ENCODE data around the gene STK16.

Gene STK16

DNA sequence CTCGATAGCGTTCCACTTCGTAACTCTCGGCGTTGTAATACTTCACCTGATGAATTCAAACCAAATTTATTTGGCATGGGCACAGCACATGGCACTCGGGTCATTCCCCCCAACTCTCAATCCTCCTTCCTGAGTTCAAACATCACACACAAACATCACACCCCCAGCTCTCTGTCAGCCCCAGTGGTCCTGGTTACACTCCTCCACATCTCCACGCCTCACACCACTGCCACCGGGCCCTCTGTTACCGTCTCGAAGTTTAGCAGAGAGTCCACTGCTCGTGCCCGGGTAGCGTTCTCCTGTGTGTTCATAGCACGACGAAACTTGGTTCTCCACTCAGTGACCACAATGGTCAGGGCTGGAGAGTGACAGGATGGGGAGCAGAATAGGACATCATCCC is 31.1 kb upstream of the STK16 start:
- DNase-seq, result no peak

DNA sequence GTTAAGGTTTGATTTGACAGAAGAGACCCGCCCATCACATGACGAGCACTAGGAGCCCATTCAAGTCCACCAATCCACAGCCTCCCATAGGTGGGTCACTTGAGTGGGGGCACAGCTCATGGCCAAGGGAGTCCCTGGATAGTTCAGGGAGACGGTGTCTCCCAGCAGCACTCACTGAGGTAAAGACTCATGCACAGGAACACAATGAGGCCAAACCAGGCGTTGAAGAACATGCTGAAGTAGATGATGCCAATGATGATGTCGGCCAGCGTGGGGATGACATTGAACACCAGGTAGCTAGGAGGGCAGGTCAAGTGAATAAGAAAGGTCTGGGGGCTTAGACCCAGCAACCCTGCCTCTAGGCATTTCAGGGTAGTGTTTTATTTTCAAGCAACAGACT is 30.5 kb upstream of the STK16 start:
- DNase-seq, result no peak

DNA sequence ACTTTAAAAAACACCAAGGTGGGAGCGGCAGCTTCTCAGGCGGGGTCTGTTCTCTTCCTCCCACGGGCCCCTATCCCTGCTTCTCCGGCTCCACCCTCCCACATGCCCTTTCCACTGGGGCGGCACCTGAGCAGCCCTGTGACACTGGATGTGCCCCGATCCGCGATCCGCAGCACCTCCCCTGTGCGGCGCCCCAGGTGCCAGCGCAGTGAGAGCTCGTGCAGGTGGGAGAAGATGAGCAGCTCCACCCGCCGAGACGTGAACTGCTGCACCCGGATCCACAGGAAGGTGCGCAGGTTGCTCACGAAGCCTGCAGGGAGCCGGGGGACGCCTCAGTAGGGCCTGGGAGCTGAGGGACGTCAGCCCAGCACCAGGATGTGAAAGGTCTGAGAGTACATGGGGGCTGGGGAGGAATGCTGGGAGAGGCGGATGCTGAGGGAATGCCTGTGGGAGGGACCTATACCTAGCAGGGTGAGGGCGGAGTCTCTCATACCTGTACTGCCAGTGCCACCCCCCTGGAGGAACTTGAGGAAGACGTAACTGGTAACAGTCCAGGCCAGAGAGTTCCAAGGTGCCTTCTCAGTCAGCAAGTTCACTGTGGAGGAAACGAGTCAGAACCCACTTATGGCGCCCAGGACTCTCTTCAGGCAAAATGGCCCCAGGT is 29.3 kb upstream of the STK16 start:
- no peak for DNase-seq

DNA sequence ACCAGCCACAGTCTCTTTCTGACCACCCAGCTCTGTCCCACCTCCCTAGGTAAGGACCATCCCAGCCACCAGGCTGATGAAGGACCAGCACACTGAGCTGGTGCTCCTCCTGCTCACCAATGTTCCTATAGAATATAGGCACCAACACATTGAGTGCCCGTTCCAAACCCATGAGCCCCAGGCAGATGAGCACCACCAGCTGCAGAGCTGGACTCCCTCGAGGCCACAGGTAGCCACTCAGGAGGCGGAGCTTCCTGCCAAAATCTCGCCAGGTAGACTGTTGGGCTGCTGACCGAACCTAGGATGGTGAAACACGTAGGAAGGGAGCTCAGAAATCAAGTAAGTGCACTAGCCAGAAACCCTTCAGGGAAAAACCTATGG is 28.8 kb upstream of the STK16 start:
- DNase-seq, result no peak

DNA sequence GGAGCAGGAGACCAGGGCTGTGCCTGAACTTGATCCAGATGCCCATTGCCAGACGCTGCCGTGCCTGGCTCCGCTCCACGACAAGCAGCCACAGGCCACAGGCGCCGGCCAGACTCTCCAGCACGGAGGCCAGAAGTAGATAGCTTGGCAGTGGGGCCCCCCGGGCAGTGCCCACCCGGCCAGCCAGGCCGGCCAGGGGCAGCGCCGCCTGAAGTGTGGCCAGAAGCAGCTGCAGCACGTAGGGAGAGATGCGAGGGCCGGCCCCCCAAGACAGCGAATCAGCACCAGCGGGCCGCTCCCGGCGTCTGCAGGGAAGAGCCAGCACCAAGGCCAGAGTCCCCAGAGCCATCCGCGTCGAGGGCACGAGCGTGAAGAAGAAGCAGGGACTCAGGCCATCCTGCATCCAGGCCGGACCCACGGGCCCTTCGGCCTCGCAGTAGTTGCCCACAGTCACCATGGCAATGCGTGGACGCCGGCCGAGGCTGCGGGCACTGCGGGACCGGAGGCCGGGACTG is 27.0 kb upstream of the STK16 start:
- peak; percentile 90 for DNase-seq

DNA sequence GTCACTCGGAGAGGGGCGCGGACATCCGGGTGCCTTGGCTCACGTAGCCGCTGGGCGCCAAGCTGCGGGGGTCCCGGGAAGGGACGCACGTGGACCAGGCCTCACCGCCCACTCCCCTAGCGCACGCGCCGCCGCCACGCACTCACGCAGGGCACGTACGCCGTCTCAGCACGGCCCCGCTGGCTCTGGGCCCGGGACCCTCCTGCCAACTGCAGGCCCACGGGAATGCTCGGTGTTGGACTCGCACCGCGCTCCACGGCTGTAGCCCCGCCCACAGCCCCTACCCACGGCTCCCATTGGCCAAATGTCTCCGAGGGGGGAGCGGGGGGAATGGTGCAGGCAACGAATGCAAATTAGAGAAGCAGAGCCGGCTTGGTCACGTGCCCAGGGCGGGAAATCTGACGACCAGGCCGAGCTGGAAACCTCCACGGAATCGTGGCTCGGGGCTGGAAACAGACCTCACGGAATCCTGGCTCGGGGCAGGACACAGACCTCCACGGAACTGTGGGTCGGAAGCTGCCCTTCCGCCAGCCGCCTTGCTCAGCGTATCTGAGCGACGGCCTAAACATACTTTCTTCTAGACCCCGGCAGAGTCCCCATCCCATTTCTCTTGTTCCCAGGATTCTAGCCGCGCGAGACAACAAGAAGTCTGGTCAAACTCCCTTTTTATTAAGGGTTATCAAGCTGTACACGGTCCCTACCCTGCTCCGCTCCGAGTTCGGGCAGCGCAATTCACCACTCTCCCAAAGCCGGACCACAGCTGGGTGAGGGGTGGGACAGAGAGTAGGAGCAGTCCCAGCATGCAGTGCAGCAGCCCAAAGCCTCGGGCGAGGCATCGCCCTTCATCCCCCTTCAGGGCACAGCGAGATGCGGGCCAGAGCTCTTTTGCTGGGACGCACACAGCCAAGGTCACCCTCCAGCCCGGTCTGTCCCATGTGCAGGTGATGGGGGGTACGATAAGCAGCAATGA is 26.3 kb upstream of the STK16 start, which contains the start of gene ABCB6:
Gene ABCB6 (minus strand): TSS at position 227 of the 970 bp plus-strand sequence. CDS start 285 bp downstream, outside the sequence.
- peak; percentile 99 for DNase-seq

DNA sequence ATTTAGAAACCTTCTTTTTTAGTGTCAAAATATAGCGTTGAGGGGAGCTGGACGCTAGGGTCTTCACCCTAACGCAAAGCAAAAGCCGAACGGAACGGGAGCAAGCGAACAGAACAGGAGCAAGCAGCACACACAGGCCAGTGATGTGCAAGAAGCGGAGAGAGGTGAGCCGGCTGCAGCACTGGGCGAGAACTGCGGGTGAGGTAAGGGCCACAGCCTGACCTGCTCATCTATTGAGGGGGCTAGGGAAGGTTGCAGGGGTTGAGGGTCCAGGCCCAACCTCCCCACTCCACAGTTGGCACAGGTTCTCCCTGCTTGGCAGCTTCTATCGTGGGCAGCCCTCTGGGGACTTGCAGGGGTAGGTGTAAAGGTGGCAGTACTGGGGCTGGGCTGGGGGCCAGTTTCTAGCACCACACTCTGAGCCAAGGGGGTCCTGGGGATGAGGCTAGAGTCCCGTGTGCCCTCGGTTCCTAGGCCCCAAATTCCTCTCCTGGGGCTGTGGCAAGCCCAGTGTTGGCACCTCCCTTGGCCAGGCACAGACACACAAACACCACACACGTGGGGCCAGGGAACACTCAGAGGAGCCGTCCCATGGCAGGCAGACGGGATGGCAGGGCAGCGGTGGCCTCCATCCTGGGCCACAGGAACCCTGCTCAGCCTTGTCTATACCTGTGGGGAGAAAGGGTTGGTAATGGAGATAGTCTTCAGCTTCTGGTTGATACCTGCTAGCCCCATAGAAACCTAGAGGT is 25.3 kb upstream of the STK16 start:
- no peak for DNase-seq

DNA sequence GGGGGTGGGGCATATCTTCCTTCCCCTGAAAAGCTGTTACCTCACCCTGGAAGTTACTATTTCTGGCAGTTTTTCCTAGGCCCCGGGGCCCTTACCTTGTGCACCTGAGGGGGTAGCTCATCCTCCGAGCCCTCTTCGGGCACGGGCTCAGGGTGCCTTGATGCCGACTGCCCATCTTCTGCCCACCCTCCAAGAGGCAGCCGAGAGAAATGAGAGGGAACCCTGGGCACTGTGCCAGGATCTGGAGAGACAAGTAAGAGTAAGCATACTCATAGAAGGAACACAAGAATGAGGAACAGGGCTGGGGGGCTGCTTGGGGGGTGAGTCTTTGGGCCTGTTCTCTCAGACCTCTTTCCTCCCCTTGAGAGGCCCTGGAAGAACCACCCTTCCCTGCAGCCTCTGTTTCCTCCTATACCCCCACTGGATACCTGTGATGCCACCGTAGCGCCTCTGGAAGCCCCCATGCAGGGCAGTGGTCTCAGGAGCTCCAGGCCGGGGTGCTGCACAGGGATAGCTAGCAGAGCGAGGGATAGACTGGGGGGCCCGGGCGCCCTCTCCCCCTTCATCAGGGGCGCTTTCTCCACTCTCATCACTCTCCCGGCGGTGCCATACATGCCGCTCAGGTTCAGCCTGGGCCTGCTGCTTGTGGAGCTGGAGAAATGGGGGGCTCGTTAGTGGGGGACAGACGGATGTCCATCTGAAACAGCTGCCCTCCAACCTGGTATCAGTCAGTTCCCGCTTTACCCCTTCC is 24.5 kb upstream of the STK16 start:
- DNase-seq, result no peak

DNA sequence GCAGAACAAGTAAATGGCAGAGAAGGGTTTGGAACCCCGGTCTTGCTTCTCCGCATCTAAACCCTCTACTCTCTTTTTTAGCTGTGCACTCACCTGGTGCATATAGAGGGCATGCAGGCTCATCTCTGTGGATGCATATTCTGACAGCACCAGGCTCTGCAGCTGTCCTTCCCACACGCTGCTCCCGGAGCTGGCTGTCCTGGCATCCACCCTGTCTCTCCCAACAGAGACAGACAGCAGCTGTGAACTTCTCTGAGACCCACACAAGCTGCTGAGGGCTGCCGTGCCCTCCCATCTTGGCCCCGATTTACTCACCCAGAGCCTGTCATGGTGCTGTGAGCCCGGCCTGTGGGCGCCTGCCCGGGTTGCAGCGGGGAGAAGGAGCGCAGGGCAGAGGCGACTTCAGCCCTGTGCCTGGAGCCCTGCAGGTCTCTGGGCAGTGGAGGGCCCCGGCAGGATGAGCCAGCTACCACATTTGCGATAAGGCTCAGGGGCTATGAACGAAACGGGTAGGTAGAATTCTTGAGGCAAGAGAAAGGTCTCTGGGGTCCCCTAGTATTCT is 23.2 kb upstream of the STK16 start:
- no peak for DNase-seq

DNA sequence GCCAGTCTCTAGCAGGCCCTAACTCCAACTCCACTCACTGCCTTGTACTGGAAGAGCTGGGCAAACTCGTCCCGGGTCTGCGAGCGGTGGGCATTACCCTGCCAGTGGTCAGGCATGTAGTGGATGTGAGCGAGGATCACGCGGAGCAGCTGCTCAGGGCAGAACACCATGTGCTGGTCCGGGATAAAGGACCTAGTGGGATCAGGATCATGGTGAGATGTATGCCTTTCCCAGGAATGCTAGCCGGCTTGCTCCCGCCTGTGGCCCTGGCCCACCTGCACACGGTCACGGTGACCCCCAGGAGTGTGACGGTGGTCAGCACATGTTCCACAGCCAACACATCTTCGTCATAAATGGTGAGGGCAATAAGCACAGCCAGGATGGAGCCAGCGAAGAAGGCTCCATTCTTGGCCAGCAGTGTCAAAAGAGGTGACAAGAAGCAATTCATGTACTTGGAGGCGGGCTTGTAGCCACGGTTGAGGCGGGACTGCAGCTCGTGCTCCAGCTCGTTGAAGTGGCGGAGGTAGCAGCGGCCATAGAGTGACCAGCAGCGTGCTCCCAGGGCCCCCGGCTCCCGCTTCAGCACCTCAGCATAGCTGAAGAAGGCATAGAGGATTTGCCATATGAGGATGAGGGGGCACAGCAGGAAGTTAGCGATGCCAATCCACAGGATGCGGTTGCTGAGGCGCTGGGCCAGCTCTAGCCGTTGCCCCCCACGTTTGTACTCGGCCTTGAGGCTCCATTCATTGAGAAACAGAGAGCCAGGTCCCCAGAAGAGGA is 21.3 kb upstream of the STK16 start:
- no peak for DNase-seq

DNA sequence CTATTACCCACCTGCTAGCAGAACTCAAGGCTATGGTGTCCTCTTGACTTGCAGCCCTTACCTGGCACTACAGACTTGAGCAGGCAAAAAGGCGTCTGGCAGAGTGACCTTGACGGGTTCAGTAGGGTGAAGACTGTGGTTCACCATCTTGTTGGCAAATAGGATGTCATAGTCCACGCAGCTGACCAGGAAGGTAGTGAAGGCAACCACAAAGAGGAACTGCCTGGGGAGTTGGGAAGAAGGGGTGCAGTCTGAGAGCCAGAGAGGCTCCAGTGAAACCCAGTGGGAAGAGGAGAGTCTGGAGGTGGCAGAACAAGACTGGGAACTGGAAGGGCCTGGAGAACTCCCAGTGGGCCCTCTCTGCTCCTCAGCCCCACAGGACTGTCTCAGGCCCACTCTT is 19.9 kb upstream of the STK16 start:
- DNase-seq, result no peak

DNA sequence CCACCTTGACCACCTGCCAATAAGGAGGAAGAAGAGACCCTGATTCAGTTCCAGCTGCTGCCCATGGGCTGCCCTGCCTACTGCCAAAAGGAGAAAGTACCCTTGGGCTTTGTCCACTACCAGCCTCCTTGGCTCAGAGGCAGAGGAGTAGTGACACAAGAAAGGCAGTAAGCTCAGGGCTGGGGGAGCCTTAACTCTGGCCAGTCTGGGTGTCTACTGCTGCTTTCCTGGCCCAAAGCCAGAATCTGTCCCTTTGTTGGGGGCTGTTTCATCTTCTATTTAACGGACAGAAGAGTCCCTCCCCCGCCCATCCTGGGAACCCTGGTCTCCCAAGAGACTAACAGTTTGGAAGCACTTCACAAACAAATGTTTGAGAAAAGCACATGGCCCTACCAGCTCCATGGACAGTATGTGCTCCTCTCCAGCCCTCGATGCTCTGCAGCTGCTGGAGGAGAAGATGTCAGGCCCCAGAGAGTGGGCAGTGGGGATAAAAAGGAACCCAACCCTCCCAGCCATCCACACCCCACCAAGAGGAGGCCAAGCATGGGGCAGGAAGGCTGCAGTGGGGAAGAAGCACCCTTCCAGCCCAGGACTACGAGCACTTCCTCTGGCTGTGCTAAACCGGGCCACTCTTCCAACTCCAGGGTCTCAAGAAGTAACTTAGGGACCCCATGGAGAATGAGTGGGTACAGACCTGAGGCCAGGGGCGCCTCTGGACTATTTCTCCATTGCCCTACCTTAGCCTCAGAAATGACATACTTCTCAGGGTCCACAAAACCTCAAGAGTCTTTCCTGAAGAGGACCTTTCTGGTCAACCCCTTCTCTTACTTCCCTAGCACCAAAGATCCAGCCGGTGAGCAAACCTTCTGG is 17.0 kb upstream of the STK16 start:
- no peak for DNase-seq

DNA sequence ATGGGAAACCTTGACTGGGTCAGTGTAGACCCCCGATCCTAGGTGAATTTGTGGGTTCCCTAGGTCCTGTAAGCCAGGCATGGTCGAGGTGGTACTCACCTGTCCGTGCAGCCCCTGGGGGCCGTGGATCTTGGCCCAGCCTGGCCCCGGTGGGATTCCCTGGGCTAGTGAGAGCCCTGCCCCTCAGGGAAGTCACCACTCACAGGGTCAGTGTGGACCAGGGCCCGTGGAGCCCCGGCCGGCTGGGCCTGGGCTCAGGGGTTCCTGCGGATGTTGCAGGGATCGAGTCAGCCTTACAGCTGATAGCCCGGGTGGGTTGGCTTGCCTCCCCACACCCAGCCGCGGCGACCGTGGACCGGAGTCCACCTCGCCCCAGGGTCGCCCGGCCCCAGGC is 16.4 kb upstream of the STK16 start:
- no peak for DNase-seq

DNA sequence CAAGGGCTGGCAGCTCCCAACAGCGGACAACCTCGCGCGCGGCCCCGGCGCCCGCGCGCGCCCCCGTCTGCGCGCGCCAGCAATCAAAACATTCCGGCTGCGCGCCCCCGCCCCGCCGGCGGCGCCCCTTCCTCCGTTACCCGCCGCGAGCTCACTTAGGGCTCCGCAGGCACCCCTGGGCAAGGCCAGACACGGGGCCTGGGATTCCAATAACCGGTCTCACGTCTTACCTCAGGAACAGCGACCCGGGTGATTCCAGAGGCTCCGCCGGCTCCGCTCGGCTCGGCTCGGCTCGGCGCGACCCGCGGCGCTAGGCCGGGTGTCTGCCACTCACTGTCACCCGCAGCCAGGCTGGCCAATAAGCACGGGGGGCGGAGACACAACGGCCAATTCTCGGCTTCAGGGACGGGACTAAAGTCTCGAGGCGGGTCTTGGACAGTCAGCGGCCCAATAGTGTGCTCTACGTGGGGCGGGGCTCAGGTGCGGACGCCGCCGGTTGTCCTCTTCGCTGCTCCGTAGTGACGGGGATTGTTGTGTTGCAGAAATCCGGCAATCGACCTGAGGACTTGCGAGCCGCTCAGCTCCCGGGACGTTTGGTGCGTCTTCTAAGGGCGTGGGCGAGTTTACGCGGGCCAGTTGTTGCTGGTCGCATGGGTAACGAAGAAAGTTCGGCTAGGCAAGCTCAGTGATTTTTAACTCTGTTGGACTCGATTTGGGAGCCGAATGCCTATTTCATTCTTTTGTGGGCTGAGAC is 15.8 kb upstream of the STK16 start, which contains the start of the genes ANKZF1 and ATG9A:
Gene ANKZF1 (plus strand): TSS at position 502 of the 754 bp plus-strand sequence. CDS start 452 bp downstream, outside the sequence.
Gene ATG9A (minus strand): TSS at position 332 of the 754 bp plus-strand sequence. CDS start 1,612 bp downstream, outside the sequence.
- peak; percentile 99 for DNase-seq

DNA sequence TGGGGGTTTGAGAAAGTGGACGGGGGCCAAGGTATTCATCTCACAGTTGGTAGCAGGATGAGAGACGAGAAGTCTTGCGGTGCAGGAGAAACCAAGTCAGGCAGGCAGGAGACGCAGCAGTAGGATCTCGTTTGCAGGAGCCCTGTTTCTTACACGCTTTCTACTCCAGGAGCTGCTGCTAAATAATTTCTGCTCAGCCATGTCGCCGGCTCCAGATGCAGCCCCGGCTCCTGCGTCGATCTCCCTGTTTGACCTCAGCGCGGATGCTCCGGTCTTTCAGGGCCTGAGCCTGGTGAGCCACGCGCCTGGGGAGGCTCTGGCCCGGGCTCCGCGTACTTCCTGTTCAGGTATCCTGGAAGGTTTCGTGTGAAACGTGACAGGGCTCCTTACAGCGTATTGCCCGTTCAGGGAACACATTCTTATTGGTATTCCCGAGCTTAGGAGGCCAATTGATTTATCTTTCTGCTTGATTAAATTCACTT is 15.2 kb upstream of the STK16 start:
- no peak for DNase-seq

DNA sequence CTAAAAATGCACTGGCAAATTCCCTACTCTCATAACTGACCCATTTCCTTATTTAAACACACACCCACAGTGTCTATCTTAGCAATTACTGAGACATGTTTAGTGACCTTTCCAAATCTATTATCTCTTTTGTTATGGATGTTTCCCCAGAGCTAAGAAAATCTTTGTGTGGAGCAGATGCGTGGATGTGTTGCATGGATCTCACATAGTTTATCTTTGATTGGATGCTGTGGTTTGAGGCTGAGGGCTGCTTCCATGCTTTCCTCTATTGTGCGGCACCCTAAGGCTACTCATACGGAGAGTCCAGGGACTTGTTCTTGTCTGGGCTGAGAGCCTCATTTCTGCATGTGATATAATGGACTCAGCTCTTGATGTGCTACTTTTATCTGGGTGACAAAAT is 10.9 kb upstream of the STK16 start:
- no peak for DNase-seq

DNA sequence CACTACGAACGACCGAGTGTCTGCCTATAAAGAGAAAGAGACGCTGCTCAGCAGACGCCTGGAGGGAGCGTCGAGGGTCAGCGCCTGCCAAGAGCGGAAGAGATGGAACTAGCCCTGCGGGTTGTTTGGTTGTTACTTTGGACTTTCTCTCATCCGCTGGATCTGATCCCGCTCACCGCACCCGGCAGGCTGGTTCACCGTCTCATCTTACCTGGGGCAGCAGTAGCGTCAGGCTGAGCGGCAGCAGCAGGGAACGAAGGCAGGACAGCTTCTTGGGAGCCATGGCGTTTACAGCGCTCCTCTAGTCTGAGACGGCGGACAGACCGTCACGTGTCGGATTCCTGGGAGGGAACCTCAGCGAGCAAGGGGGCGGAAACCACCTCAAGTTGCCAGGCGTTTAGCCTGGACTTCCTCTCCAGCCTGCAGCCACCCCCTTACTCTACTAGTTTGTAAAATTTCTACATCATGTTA is 2.0 kb upstream of the STK16 start:
- no peak for DNase-seq

DNA sequence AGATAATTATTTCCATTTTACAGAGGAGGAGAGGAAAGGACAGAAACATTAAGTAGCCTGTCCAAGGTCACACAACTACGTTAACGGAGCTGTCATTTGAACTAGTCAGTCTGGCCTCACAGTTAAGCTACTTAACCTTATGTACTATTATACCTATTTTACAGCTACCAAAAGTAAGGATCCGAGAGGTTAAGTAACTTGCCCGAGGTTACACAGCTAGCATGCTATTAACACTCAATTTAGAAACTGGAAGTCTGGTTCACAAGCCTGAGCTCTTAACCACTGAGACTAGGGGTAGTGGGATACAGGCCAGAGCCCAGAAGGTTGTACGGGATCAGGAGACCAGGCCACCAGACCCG is 511 bp upstream of the STK16 start:
- no peak for DNase-seq

DNA sequence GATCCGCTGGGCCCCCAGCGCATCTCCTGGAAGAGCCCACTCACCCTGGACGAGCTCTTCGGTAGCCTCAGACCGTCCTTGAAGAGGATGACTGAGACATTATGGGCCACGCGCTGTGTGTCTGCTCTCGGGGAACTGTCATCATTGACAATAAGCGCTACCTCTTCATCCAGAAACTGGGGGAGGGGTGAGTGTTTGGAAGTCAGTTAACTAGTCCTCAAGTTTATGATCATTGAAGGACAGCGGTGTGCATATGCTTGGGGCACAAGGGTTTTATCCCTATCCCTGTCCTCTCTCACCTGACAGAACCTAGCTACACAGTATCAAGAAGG is 586 bp downstream of the STK16 start:
- no peak for DNase-seq

Data from femur (tissue), 1 donor.